Regular cardiac myocyte (primary cell): ENCODE data around the gene CCDC157. TPM values are rescaled to one million over a fixed set of nuclear protein-coding genes. Genes with fewer than 3 reads are reported as not detected.

Experiments
- total RNA-seq: library from RNA; depleted of rRNA; stranded (reverse); fragments of >200 nt; gene quantifications from 2 replicates; pipeline ENCODE4 v1.2.3, GENCODE V29; 2014

Gene CCDC157
- total RNA-seq, result 1.1 and 1.7 TPM in 2 replicates

DNA sequence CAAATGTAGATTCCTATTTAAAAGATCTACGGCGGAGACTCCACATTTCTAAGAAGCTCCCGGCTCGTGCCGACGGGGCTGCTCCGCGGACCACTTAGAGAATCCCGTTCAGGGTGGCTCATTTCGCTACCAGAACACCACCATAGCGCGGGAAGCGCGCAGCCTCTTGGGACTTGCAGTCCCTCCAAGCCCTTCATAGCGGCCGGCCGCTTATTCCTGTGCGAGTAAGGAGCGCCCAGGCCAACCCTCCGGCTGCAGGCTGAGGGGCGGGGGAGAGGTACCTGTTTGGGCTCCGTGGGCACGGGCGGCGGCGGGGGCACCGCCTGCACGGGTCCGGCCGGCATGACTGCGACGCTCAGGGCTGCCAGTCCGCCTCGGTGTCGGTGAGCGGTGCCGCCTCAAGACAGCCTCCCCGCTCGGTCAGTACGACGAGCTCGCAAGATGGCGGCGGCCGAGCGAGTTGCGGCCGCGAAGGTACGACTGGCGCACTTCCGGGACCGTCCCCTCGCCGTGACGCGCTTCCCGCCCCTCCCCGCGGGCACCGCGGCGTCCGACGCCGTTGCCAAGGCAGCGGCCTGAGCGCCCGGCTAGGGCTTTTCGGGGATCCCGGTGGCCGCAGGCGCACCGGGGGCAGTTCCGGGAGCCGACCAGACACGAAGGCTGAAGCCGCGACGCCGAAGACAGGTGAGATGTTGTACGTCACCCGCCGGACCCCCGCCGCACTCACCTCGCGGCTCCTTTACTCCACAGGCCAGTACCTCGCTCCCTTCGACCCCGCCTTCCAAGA, at the start of gene CCDC157, which contains the start of gene SF3A1:
TSS of gene CCDC157 (plus strand) at position 559 of the 787 bp plus-strand sequence. CDS start 8,994 bp downstream, outside the sequence.
TSS of gene SF3A1 (minus strand) at position 446 of the 787 bp plus-strand sequence. CDS start at position 344, 102 bp downstream.

DNA sequence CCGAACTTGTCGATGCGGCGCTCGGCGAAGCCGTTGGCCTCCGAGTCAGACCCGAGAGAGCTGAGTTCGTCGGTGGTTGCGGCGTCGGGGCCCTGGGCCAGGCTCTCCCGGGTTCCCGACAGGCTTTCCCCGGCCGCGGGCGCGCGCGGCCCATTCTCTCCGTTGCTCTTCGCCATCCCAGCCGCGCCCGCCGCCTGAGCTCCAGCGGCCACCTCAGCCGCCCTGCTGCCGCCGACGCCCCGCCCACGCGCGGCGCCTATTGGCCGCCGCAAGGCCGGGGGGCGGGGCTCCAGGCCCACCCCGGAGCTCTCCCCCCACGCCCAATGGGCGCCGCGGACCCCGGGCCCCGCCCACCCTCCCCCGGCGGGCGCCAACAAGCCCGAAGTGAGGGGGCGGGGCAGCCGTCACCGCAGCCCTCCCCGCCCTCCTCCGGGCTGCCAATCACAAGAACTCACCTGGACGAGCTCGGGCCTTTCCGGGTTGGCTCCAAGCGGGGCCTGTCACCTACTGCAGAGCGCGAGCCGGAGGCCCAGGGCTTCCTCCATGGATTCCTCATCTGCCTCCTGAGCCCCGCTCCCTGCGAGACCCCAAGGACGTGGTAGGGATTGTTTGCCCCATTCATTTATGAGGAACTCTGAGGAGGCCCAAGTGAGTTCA, 30.0 kb upstream of the CCDC157 start, which contains the start of gene TBC1D10A:
TSS of gene TBC1D10A (minus strand) at position 236 of the 657 bp plus-strand sequence. CDS start at position 176, 60 bp downstream.

DNA sequence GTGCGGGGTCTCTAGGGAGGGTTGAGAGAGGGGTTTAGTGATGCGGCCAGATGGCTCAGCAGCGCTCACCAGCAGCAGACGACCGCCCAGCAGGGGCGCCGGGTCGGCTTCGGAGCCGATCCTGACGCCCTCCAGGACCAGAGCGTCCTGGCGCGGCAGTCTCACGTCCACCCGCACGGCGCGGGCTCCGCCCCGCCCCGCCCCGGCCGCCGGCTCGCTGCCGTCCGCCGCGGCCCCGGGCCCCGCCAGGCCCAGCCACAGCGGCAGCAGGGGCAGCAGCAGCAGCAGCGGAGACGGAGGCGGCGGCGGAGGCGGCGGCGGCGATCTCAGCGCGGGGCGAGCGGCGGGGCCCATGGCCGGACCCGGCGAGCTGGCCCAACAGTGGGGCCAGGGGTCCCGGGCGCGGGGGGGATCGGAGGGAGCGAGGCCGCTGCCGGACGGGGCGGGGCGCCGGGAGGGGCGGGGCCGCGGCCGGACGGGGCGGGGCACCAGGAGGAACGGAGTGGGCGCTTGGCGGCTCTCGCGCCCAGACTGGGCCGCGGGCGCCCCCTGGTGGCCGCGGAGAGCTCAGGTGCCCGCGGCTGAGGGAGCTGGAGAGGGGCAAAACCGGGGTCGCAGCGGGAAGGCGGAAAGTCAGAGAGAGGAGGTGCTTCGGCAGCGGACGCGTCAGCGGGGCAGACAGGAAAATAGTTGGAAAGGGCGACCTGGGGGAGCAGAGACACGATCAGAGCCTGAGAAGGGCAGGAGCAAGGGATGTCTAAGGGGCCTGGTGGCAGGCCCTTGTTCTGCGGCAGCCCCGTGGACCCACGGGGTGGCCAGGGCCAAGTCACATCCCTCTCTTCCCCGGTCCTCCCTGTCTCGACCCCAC, 30.4 kb downstream of the CCDC157 start, which contains the start of gene RNF215:
TSS of gene RNF215 (minus strand) at position 452 of the 868 bp plus-strand sequence. CDS start at position 354, 98 bp downstream.

DNA sequence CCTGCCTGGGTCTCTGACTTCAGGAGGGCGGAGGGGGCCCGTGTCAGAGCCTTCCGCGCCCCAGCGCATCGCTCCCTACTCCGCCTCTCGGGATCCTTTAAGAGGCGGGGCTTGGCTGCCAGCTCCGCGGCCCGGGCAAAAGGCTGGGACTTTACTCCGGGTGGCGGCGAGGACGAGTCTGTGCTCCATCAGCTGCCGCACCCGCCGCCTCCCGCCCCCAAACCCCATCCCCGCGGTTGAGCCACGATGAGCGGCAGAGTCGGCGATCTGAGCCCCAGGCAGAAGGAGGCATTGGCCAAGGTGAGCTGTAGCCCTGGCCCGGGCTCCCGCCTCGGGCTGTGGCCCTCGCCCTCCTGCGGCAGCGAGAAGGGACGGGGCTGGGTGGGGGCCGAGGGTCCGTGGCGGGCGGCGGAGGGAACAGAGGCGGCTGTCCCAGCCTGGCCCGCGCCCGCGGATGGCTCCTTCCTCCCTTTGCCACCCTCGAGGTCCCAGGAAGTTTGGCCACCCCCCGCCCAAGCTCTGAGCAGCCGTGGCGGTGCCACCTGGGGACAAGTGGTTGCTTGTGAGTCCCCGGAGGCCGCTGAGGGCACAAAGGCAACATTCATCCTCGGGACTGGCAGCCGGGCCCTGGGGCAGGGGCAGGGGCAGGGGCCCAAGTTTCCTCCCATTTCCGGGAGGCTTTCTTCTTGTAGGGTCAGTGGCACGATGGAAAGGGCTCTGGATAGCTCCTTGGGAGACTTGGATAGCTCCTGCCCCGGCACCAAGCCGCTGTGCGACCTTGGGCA, 40.3 kb downstream of the CCDC157 start, which contains the start of gene SEC14L2:
TSS of gene SEC14L2 (plus strand) at position 148 of the 785 bp plus-strand sequence. CDS start at position 247, 99 bp downstream.

DNA sequence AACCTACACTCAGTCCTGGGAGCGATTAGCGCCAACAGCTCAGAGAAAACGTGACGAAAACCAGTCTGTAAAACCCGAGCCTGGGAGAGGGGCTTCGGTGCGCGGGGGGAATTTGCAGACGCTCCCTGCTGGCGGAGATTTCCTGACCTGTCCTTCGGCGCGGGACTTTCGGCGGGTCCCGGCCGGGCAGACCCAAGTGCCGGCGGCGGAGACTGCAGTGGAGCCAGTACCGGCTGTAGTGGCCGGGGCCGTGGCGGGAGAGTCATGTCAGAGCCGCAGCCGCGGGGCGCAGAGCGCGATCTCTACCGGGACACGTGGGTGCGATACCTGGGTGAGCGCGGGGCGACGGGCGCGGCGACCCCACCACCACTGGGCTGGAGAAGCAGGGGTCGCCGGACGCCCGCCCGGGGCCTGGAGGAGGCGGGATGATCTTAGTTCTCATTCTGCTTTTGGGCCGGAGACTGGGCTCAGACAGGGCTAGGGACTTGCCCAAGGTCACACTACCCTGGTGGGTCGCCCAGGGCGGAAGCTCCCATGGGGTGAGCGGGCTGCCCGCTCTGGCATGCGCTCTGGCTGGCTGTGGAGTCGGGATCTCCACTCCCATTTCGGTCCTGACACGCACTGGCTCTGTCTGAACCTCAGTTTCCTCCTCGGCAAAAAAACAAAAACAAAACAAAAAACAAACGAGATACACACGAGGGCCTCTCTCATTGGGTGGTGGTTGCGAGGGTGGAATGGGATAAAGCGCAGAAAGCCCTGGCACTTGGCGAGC, 69.0 kb downstream of the CCDC157 start, which contains the start of gene MTFP1:
TSS of gene MTFP1 (plus strand) at position 153 of the 772 bp plus-strand sequence. CDS start at position 265, 112 bp downstream.

Other genes starting within 250 kb of the CCDC157 start
- gene LIF, start 110.2 kb upstream of the CCDC157 start, total RNA-seq, result 79.2 and 97.8 TPM in 2 replicates
- gene OSM, start 90.2 kb upstream of the CCDC157 start, total RNA-seq, result not detected in 2 replicates
- 6.3 and 10.1 TPM in 2 replicates for gene CASTOR1, start 67.5 kb upstream of the CCDC157 start, total RNA-seq
- 17.6 and 18.0 TPM in 2 replicates for gene TBC1D10A, start 30.1 kb upstream of the CCDC157 start, total RNA-seq
- 10.4 and 11.7 TPM in 2 replicates for gene SF3A1, start 113 bp upstream of the CCDC157 start, total RNA-seq
- 27.6 and 44.5 TPM in 2 replicates for gene RNF215, start 30.4 kb downstream of the CCDC157 start, total RNA-seq
- 19.2 and 23.8 TPM in 2 replicates for gene SEC14L2, start 40.0 kb downstream of the CCDC157 start, total RNA-seq
- gene MTFP1, start 68.8 kb downstream of the CCDC157 start, total RNA-seq, result 13.2 and 31.2 TPM in 2 replicates
- not detected in 2 replicates for gene SEC14L3, start 115.0 kb downstream of the CCDC157 start, total RNA-seq
- gene SEC14L4, start 148.7 kb downstream of the CCDC157 start, total RNA-seq, result 0.19 TPM in 1 of 2 replicates, not detected in the other
- gene SEC14L6, start 189.7 kb downstream of the CCDC157 start, total RNA-seq, result 0.28 TPM in 1 of 2 replicates, not detected in the other
- 0.28 TPM in 1 of 2 replicates, not detected in the other for gene GAL3ST1, start 217.7 kb downstream of the CCDC157 start, total RNA-seq
- 79.8 and 119 TPM in 2 replicates for gene PES1, start 234.9 kb downstream of the CCDC157 start, total RNA-seq